Measurements from ENCODE around the gene PSMF1. TPM values are rescaled to one million over a fixed set of nuclear protein-coding genes. Genes with fewer than 3 reads are reported as not detected.

The PSMF1 gene
- total and polyA plus RNA-seq, 2 experiments from 2014 or later, result 73.7 to 84.2 TPM

GRCh38 chr20:1155342-1155741, 36.9 kb downstream of the PSMF1 start:
- peaks cover 1% of the 10 kb centered on the region; the same call in 1 of the 2 replicates for H4K20me1 ChIP-seq (replicated peaks; ENCODE audit: insufficient read depth)
- peaks cover 16% of the 10 kb centered on the region; the same call in 2 of the 3 replicates for H3K36me3 Mint-ChIP-seq (ENCODE audit: low read depth)
- H3K4me1 ChIP-seq (ENCODE audit: insufficient read depth), result no peaks in the 10 kb centered on the region
- no peaks in the 10 kb centered on the region for H3K9me3 Mint-ChIP-seq
- no peak overlapping the region for H2AFZ ChIP-seq
- DNase-seq (ENCODE audit: low spot score) (no peak), ATAC-seq (no peak)
- no peaks in the 10 kb centered on the region for H3F3A ChIP-seq (replicated peaks; ENCODE audit: low read depth)
- no peaks in the 10 kb centered on the region for H3K36me3 ChIP-seq (ENCODE audit: insufficient read depth)
- H3K9me2 ChIP-seq (ENCODE audit: insufficient read depth), result no peaks in the 10 kb centered on the region
- H3K27me3 Mint-ChIP-seq (ENCODE audit: insufficient read depth, low read depth, poor library complexity), result peaks cover 1% of the 10 kb centered on the region
- H3K27ac ChIP-seq (ENCODE audit: low read depth), result no peak overlapping the region
- no peaks in the 10 kb centered on the region for H3K79me2 ChIP-seq (replicated peaks; ENCODE audit: insufficient read depth)
- H3K4me3 ChIP-seq, result no peak overlapping the region
- no peaks in the 10 kb centered on the region for H3K27me3 ChIP-seq (ENCODE audit: insufficient read depth)
- no peak overlapping the region for H3K4me2 ChIP-seq
- no peaks in the 10 kb centered on the region for H3K4me1 Mint-ChIP-seq
- H3K27ac Mint-ChIP-seq, result no peak overlapping the region
- no peak overlapping the region for H3K4me3 Mint-ChIP-seq
- no peak for TF ChIP-seq ETS1 (IDR thresholded peaks at IDR 0.05)
- no peak for TF ChIP-seq REST (IDR thresholded peaks at IDR 0.05; ENCODE audit: unreplicated experiment)
- TF ChIP-seq EZH2 (IDR thresholded peaks at IDR 0.05; ENCODE audit: low read depth, unreplicated experiment), result no peak
- TF ChIP-seq ZNF331 (CRISPR knock-in tag; IDR thresholded peaks at IDR 0.05; ENCODE audit: low read depth), result no peak
- no peak for TF ChIP-seq NANOG (IDR thresholded peaks at IDR 0.05; ENCODE audit: borderline replicate concordance)
- TF ChIP-seq STAT1 (IDR thresholded peaks at IDR 0.05; ENCODE audit: unreplicated experiment), result no peak
- TF ChIP-seq EZH2phosphoT487 (IDR thresholded peaks at IDR 0.05; ENCODE audit: unreplicated experiment), result no peak
- no peak for TF ChIP-seq JUNB (IDR thresholded peaks at IDR 0.05; ENCODE audit: unreplicated experiment)
- TF ChIP-seq ZNF462 (CRISPR knock-in tag; IDR thresholded peaks at IDR 0.05), result no peak
- TF ChIP-seq CTCF (conservative IDR thresholded peaks at IDR 0.05; ENCODE audit: low read depth in 2 of 2), result no peak
- TF ChIP-seq ZNF114 (CRISPR knock-in tag; IDR thresholded peaks at IDR 0.05), result no peak
- no peak for TF ChIP-seq POLR2AphosphoS5 (IDR thresholded peaks at IDR 0.05; ENCODE audit: low read depth)
- TF ChIP-seq CREB1 (CRISPR knock-in tag; IDR thresholded peaks at IDR 0.05; ENCODE audit: low read depth), result no peak
